Endothelial cell of umbilical vein (primary cell): ENCODE measurements around the gene GRIK1. TPM values are rescaled to one million over a fixed set of nuclear protein-coding genes. Genes with fewer than 3 reads are reported as not detected.

Source experiments
- BruUV-seq: library from RNA; stranded (reverse); fragments of 400-500 nt; replicated peaks from 2 replicates; lab custom pipeline; 2021; lab: Mats Ljungman, UMichigan
- CTCF ChIA-PET: fragments of 300-600, 350-600 bp; sonication (Branson Sonifier 250); formaldehyde crosslinking; loops from one replicate; lab custom pipeline; 2021; ENCODE audit warnings: antibody characterized with exemption, inconsistent platforms; lab: Charles Lee
- POLR2A ChIA-PET: fragments of 300-600, 350-600 bp; sonication (Branson Sonifier 250); formaldehyde crosslinking; loops from one replicate; lab custom pipeline; 2021; ENCODE audit warnings: antibody characterized with exemption, inconsistent platforms; lab: Charles Lee
- DNase-seq: peaks from one replicate; pipeline ENCODE4 v3.0.0-alpha.2; 2011; ENCODE audit warnings: low read depth, low spot score
- FAIRE-seq: peaks from 2 replicates; lab custom pipeline; 2011; peaks lifted over from hg19 to GRCh38; lab: Jason Lieb, UNC
- H2AFZ ChIP-seq: 2 replicates; pipeline ENCODE4 v1.6.0; 2012; ENCODE audit warnings: low read depth, low read length, control low read depth, inconsistent platforms
- H3K27ac ChIP-seq: 2 replicates; pipeline ENCODE4 v1.5.1; 2011; ENCODE audit warnings: low read depth, mild to moderate bottlenecking, control low read depth, low read length, moderate library complexity; ENCODE audit not compliant: insufficient read depth
- H3K27me3 ChIP-seq, 2 experiments: 2 replicates each; pipeline versions ENCODE4 v1.6.0 to v1.6.1; 2011; ENCODE audit warnings: low read length in 2 of 2, mixed read lengths in 1 of 2; ENCODE audit not compliant: control insufficient read depth in 2 of 2, insufficient read depth in 2 of 2
- H3K36me3 ChIP-seq, 2 experiments: 2 replicates in 1 of 2; 3 replicates in 1 of 2; pipeline ENCODE4 v1.5.1; 2011; ENCODE audit warnings: low read length in 2 of 2, mild to moderate bottlenecking in 1 of 2, moderate library complexity in 1 of 2; ENCODE audit not compliant: control insufficient read depth in 2 of 2, insufficient read depth in 2 of 2; ENCODE audit errors: extremely low read depth in 1 of 2
- H3K4me1 ChIP-seq: 3 replicates; pipeline ENCODE4 v1.5.1; 2011; ENCODE audit warnings: mild to moderate bottlenecking, low read length; ENCODE audit not compliant: control insufficient read depth, insufficient read depth; ENCODE audit errors: extremely low read depth
- H3K4me2 ChIP-seq: 2 replicates; pipeline ENCODE4 v1.6.1; 2011; ENCODE audit warnings: low read length, control low read depth, mixed read lengths; ENCODE audit not compliant: insufficient read depth
- H3K4me3 ChIP-seq, 3 experiments: fragments of 200-600 bp in 1 of 3; sonication (generic), shearing (Covaris generic) in 1 of 3; replicated peaks in 1 of 3; 2 replicates each; pipeline ENCODE4 v1.5.1; 2011 to 2016; ENCODE audit warnings: control low read depth in 3 of 3, low read length in 3 of 3, mild to moderate bottlenecking in 2 of 3, inconsistent platforms in 1 of 3, low read depth in 1 of 3, moderate library complexity in 1 of 3; ENCODE audit not compliant: insufficient read depth in 1 of 3
- H3K79me2 ChIP-seq: 2 replicates; pipeline ENCODE4 v1.6.0; 2012; ENCODE audit warnings: low read length, inconsistent platforms; ENCODE audit not compliant: control insufficient read depth, insufficient read depth
- H3K9ac ChIP-seq: replicated peaks from 2 replicates; pipeline ENCODE3; 2011; ENCODE audit warnings: low read length, control low read depth; ENCODE audit not compliant: insufficient read depth; ENCODE audit errors: extremely low read depth
- H3K9me1 ChIP-seq: replicated peaks from 3 replicates; pipeline ENCODE4 v1.6.0; 2011; ENCODE audit warnings: mild to moderate bottlenecking, low read length; ENCODE audit not compliant: control insufficient read depth, insufficient read depth; ENCODE audit errors: extremely low read depth
- H3K9me3 ChIP-seq: replicated peaks from 2 replicates; pipeline ENCODE4 v1.5.1; 2012; ENCODE audit warnings: low read length, inconsistent platforms; ENCODE audit not compliant: control insufficient read depth, insufficient read depth
- H4K20me1 ChIP-seq: replicated peaks from 2 replicates; pipeline ENCODE3; 2011; ENCODE audit warnings: mild to moderate bottlenecking, low read length; ENCODE audit not compliant: control insufficient read depth, insufficient read depth; ENCODE audit errors: extremely low read depth
- EZH2 ChIP-seq: IDR thresholded peaks from 2 replicates; pipeline ENCODE4 v1.6.1; 2012; ENCODE audit warnings: borderline replicate concordance, low read depth, mild to moderate bottlenecking, moderate library complexity, low read length, inconsistent platforms; ENCODE audit not compliant: severe bottlenecking
- FOS ChIP-seq: IDR thresholded peaks from 2 replicates; pipeline ENCODE4 v1.6.1; 2011; ENCODE audit warnings: mild to moderate bottlenecking, low read length, moderate library complexity, borderline replicate concordance; ENCODE audit not compliant: insufficient read depth
- GATA2 ChIP-seq: IDR thresholded peaks from 2 replicates; pipeline ENCODE4 v1.7.0; 2011; ENCODE audit warnings: low read depth, mild to moderate bottlenecking, moderate library complexity, mixed read lengths, low read length; ENCODE audit not compliant: insufficient read length, insufficient read depth
- JUN ChIP-seq: IDR thresholded peaks from 2 replicates; pipeline ENCODE4 v1.6.1; 2011; ENCODE audit warnings: borderline replicate concordance, low read depth; ENCODE audit not compliant: insufficient read length, insufficient read depth
- MAX ChIP-seq: IDR thresholded peaks from 2 replicates; pipeline ENCODE4 v1.6.1; 2011; ENCODE audit not compliant: insufficient read depth, insufficient read length
- MYC ChIP-seq: IDR thresholded peaks from one replicate; pipeline ENCODE4 v1.6.1; 2011; ENCODE audit warnings: mild to moderate bottlenecking, low read depth, low read length
- POLR2A ChIP-seq: IDR thresholded peaks from 2 replicates; pipeline ENCODE4 v1.6.1; 2012; ENCODE audit warnings: low read depth, mild to moderate bottlenecking, control low read depth, low read length
- POLR2AphosphoS5 ChIP-seq: IDR thresholded peaks from 2 replicates; pipeline ENCODE4 v1.6.1; 2012; ENCODE audit warnings: low read depth, mild to moderate bottlenecking, control low read depth, low read length, moderate library complexity; ENCODE audit not compliant: insufficient read depth
- dilution Hi-C: fragments of 300-500 bp; cut with MboI; formaldehyde crosslinking; loops from one replicate; pipeline ENCODE4 v1.15.0; 2019; ENCODE audit warnings: low sequenced_read_pairs; ENCODE audit not compliant: extremely low pct_ligation_motif_present
- intact Hi-C: fragments of 100-400 bp; cut with micrococcal nuclease; formaldehyde crosslinking; loops from one replicate; pipeline ENCODE4 v1.10.0; 2022
- polyA plus RNA-seq, 4 experiments: library from polyadenylated mRNA; depleted of rRNA in 3 of 4; stranded (reverse) in 3 of 4; unstranded in 1 of 4; fragments of >200 nt; gene quantifications; 2 replicates each; pipeline versions ENCODE4 v1.2.1 to v1.2.3, GENCODE V29; 2011 to 2012; ENCODE audit warnings: missing spikeins in 1 of 4
- total RNA-seq: library from RNA; stranded (reverse); gene quantifications from 2 replicates; pipeline ENCODE4 v1.2.3, GENCODE V29; 2021
- TF ChIP-seq, protein P1 (sequence below), 2 donors: IDR thresholded peaks; 1 replicate in 1 of 2; 2 replicates in 1 of 2; pipeline ENCODE4 v1.5.1; 2011; ENCODE audit warnings: low read length in 2 of 2, mild to moderate bottlenecking in 2 of 2, moderate library complexity in 2 of 2, control low read depth in 1 of 2, inconsistent platforms in 1 of 2, low read depth in 1 of 2; ENCODE audit not compliant: insufficient read depth in 1 of 2; ENCODE audit errors: extremely low read depth in 1 of 2

The GRIK1 gene
- total and polyA plus RNA-seq, 2 donors (not counting 3 experiments of a cell fraction or from before 2014, with no cell fraction given) = not detected

DNA sequence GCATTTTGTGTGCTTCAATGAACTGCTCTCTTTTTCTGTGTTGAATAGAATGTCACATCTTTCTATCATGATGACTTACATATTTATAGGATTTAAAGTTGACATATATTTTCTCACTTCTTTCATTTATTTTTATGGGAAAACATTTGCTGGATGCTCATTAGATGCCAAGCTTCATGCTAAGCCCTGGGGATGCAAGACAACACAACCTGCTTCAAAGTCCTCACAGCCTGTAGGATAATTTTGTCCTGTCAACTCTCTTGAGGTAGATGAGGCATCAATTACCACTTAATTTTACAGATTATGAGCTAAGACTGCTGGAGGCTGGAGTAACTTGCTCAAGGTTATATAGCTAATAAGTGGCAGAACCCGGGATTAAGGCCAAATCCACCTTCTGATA, 264.3 kb downstream of the GRIK1 start:
- Histone ChIP-seq H3K9ac (no peak overlapping the region), H2AFZ (no peak overlapping the region), H3K9me1 (no peaks in the 10 kb centered on the region), H3K4me1 (no peaks in the 10 kb centered on the region), H3K9me3 (no peaks in the 10 kb centered on the region), H3K27ac (no peak overlapping the region), H3K36me3 (no peaks in the 10 kb centered on the region), H4K20me1 (no peaks in the 10 kb centered on the region), H3K4me3 (no peak overlapping the region), H3K4me2 (no peak overlapping the region), H3K79me2 (no peaks in the 10 kb centered on the region), H3K27me3 (peaks cover 0 to 4% of the 10 kb centered on the region in 2 experiments)
- ChIA-PET POLR2A (no interaction called here), CTCF (no interaction called here)
- BruUV-seq = no TSS peak
- FAIRE-seq (no peak), DNase-seq (no peak)
- dilution Hi-C loops (no loop called here), intact Hi-C loops (no loop called here)
- TF ChIP-seq MYC (no peak), POLR2AphosphoS5 (no peak), JUN (no peak), POLR2A (no peak), EZH2 (no peak), FOS (no peak), MAX (no peak), GATA2 (no peak)
- TF ChIP-seq, protein P1, sequence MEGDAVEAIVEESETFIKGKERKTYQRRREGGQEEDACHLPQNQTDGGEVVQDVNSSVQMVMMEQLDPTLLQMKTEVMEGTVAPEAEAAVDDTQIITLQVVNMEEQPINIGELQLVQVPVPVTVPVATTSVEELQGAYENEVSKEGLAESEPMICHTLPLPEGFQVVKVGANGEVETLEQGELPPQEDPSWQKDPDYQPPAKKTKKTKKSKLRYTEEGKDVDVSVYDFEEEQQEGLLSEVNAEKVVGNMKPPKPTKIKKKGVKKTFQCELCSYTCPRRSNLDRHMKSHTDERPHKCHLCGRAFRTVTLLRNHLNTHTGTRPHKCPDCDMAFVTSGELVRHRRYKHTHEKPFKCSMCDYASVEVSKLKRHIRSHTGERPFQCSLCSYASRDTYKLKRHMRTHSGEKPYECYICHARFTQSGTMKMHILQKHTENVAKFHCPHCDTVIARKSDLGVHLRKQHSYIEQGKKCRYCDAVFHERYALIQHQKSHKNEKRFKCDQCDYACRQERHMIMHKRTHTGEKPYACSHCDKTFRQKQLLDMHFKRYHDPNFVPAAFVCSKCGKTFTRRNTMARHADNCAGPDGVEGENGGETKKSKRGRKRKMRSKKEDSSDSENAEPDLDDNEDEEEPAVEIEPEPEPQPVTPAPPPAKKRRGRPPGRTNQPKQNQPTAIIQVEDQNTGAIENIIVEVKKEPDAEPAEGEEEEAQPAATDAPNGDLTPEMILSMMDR (IDR thresholded peaks at IDR 0.05; ENCODE audit: extremely low read depth in 1 of 2, insufficient read depth in 1 of 2, low read depth in 1 of 2, low read length in 2 of 2) = no peak
